ENCODE data around the gene SAMD4A. TPM values are rescaled to one million over a fixed set of nuclear protein-coding genes. Genes with fewer than 3 reads are reported as not detected.

Gene SAMD4A
- polyA plus RNA-seq, 3 donors, result 3.2 to 8.6 (median 4.2) TPM

GRCh38 chr14:54580933-54581332 is 14.0 kb downstream of the SAMD4A start:
- Histone ChIP-seq H3K79me2 (ENCODE audit: insufficient read depth, low read length) (no peaks in the 10 kb centered on the region), H3K9ac (ENCODE audit: insufficient read depth, low read length, poor library complexity, severe bottlenecking) (no peak overlapping the region), H3K9me3 (replicated peaks in 1 of 2; ENCODE audit: control insufficient read depth in 1 of 2, insufficient read depth in 1 of 2, low read length in 2 of 2) (no peaks in the 10 kb centered on the region), H3K36me3 (replicated peaks in 1 of 2; ENCODE audit: control insufficient read depth in 1 of 2, insufficient read depth in 2 of 2, low read length in 2 of 2) (no peaks in the 10 kb centered on the region), H4K20me1 (ENCODE audit: insufficient read depth, low read length) (no peaks in the 10 kb centered on the region), H3K27ac (ENCODE audit: low read depth in 1 of 2, low read length in 2 of 2) (no peak overlapping the region), H2AFZ (ENCODE audit: insufficient read depth, low read depth, low read length, poor library complexity, severe bottlenecking) (no peak overlapping the region), H3K4me1 (ENCODE audit: control insufficient read depth in 1 of 2, insufficient read depth in 2 of 2, low read length in 2 of 2) (no peaks in the 10 kb centered on the region), H3K4me2 (replicated peaks; ENCODE audit: extremely low read depth, low read length, poor library complexity, severe bottlenecking) (no peak overlapping the region), H3K27me3 (ENCODE audit: control insufficient read depth in 2 of 2, insufficient read depth in 2 of 2, low read length in 2 of 2) (no peaks in the 10 kb centered on the region), H3K4me3 (replicated peaks in 1 of 3; ENCODE audit: low read depth in 2 of 3, low read length in 3 of 3) (no peak overlapping the region)
- no peaks in the 10 kb centered on the region for H3K36me3 Mint-ChIP-seq
- H3K9me3 Mint-ChIP-seq, result peaks cover 0 to 2% (median 0%) of the 10 kb centered on the region in 7 donors
- peaks cover 4% of the 10 kb centered on the region for H3K4me1 Mint-ChIP-seq
- H3K27ac Mint-ChIP-seq, result no peak overlapping the region
- no peak for TF ChIP-seq CTCF (IDR thresholded peaks at IDR 0.05)
- H3K27me3 Mint-ChIP-seq (ENCODE audit: low read depth in 3 of 3), result peaks cover 0 to 6% (median 3%) of the 10 kb centered on the region in 3 donors
- WGBS (ENCODE audit: insufficient coverage), result no CpG with 5 or more reads among the region's 3 CpGs
- no peak for DNase-seq
- intact Hi-C loops (cut with micrococcal nuclease), result no loop called here
- H3K4me3 Mint-ChIP-seq, result no peak overlapping the region

GRCh38 chr14:54582334-54582733 is 15.4 kb downstream of the SAMD4A start:
- H4K20me1 ChIP-seq (ENCODE audit: insufficient read depth, low read length), result no peaks in the 10 kb centered on the region
- H3K4me3 ChIP-seq (replicated peaks in 1 of 3; ENCODE audit: low read depth in 2 of 3, low read length in 3 of 3), result no peak overlapping the region
- no peaks in the 10 kb centered on the region for H3K79me2 ChIP-seq (ENCODE audit: insufficient read depth, low read length)
- no peaks in the 10 kb centered on the region for H3K27me3 ChIP-seq (ENCODE audit: control insufficient read depth in 2 of 2, insufficient read depth in 2 of 2, low read length in 2 of 2)
- H3K27ac ChIP-seq (ENCODE audit: low read depth in 1 of 2, low read length in 2 of 2), result no peak overlapping the region
- Mint-ChIP-seq H3K36me3 (no peaks in the 10 kb centered on the region), H3K27me3 (ENCODE audit: low read depth in 3 of 3) (peaks cover 0 to 4% (median 2%) of the 10 kb centered on the region in 3 donors), H3K4me1 (peaks cover 4% of the 10 kb centered on the region), H3K4me3 (no peak overlapping the region), H3K27ac (no peak overlapping the region), H3K9me3 (peaks cover 0 to 2% (median 0%) of the 10 kb centered on the region in 7 donors)
- WGBS (ENCODE audit: insufficient coverage), result 100% methylated on average over 6 of the region's 7 CpGs
- no peak overlapping the region for H3K9ac ChIP-seq (ENCODE audit: insufficient read depth, low read length, poor library complexity, severe bottlenecking)
- TF ChIP-seq CTCF (IDR thresholded peaks at IDR 0.05), result no peak
- no peaks in the 10 kb centered on the region for H3K36me3 ChIP-seq (replicated peaks in 1 of 2; ENCODE audit: control insufficient read depth in 1 of 2, insufficient read depth in 2 of 2, low read length in 2 of 2)
- no peak overlapping the region for H2AFZ ChIP-seq (ENCODE audit: insufficient read depth, low read depth, low read length, poor library complexity, severe bottlenecking)
- DNase-seq, result no peak
- intact Hi-C loops (cut with micrococcal nuclease), result no loop called here
- H3K4me2 ChIP-seq (replicated peaks; ENCODE audit: extremely low read depth, low read length, poor library complexity, severe bottlenecking), result no peak overlapping the region
- no peaks in the 10 kb centered on the region for H3K4me1 ChIP-seq (ENCODE audit: control insufficient read depth in 1 of 2, insufficient read depth in 2 of 2, low read length in 2 of 2)
- H3K9me3 ChIP-seq (replicated peaks in 1 of 2; ENCODE audit: control insufficient read depth in 1 of 2, insufficient read depth in 1 of 2, low read length in 2 of 2), result no peaks in the 10 kb centered on the region
